Right lobe of liver (tissue), 4 donors: ENCODE results near the gene CACNG8.

ENCODE experiments used
- POLR2A ChIP-seq: fragments of 450-650 bp; IDR thresholded peaks from one replicate; pipeline ENCODE4 v1.6.1; 2017; ENCODE audit warnings: antibody characterized with exemption, mild to moderate bottlenecking
- TF ChIP-seq, protein P1 (sequence below), 4 donors: fragments of 200-600 bp in 3 of 4; fragments of 450-650 bp in 1 of 4; IDR thresholded peaks; one replicate each; pipeline versions ENCODE4 v1.5.1 to v1.8.0; 2016 to 2022; ENCODE audit warnings: antibody characterized with exemption in 4 of 4, mild to moderate bottlenecking in 2 of 4
- donor health status: DM: no; HTN: no; CAD: no.
- donor health status: DM: no; HTN: no; CAD: no.
- donor health status: DM: no; HTN: yes; CAD: no.

DNA sequence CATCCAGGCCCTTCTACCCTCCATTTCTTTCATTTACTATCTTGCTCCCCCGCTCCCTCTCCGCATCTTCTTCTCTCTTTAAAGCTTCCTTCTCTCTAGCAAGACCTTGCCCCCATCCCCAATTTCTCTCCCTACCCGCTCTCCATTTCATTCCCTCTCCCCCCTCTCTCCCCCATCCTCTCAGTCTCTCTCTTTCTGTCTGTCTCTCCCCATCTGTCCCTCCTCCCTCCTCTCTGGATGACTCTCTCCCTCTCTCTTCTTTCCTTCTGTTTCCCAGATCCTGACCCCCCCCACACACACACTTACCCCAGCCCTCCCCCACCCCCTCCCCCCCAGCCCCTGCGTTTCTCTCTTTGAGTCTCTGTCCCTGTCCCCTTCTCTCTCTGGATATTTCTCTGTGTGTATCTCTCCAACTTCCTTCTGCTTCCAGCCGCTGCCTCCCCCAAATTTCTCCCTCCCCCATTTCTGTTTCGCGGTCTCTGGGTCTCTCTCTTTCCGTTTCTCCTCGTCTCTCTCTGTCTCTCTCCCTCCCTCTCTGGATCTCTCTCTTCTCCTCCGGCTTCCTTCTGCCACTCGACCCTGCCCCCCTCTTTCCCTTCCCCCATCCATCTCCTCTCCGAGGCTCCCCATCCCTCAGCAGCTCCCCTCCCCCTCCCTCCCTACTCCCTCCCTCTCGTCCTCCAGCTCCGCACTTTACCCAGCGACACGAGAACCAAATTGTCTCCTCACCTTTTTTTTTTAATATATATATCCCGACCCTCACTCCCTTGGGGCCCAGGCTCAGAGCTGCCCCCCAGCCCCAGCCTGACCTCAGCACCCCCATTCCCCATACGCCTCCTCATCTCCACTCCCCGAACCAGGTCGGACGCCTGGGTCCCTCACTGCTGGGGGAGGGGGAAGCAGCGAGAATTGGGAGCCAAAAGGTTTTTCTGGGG, 3.6 kb upstream of the CACNG8 start:
- TF ChIP-seq POLR2A: no peak
- TF ChIP-seq, protein P1, sequence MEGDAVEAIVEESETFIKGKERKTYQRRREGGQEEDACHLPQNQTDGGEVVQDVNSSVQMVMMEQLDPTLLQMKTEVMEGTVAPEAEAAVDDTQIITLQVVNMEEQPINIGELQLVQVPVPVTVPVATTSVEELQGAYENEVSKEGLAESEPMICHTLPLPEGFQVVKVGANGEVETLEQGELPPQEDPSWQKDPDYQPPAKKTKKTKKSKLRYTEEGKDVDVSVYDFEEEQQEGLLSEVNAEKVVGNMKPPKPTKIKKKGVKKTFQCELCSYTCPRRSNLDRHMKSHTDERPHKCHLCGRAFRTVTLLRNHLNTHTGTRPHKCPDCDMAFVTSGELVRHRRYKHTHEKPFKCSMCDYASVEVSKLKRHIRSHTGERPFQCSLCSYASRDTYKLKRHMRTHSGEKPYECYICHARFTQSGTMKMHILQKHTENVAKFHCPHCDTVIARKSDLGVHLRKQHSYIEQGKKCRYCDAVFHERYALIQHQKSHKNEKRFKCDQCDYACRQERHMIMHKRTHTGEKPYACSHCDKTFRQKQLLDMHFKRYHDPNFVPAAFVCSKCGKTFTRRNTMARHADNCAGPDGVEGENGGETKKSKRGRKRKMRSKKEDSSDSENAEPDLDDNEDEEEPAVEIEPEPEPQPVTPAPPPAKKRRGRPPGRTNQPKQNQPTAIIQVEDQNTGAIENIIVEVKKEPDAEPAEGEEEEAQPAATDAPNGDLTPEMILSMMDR (IDR thresholded peaks at IDR 0.05): no peak
